Prostate gland (tissue), 2 donors: Measurements from ENCODE around the gene SPTB. TPM values are rescaled to one million over a fixed set of nuclear protein-coding genes. Genes with fewer than 3 reads are reported as not detected.

Experiments
- DNase-seq: peaks from one replicate; pipeline ENCODE4 v3.0.0-alpha.2; 2019; ENCODE audit warnings: low spot score
- H3K27ac ChIP-seq, 2 donors: fragments of 200-600 bp; sonication (generic); 2 replicates each; pipeline ENCODE4 v1.5.1; 2017 to 2019
- H3K27me3 ChIP-seq: fragments of 200-600 bp; sonication (generic); replicated peaks from 2 replicates; pipeline ENCODE4 v1.5.1; 2019; ENCODE audit not compliant: insufficient read depth
- H3K36me3 ChIP-seq, 2 donors: fragments of 200-600 bp; sonication (generic); 1 replicate in 1 of 2; 2 replicates in 1 of 2; pipeline versions ENCODE4 v1.5.1 to v1.8.1; 2017 to 2019
- H3K4me1 ChIP-seq: fragments of 200-600 bp; sonication (generic); replicated peaks from 2 replicates; pipeline ENCODE4 v1.5.1; 2019
- H3K4me3 ChIP-seq, 2 donors: fragments of 200-600 bp; sonication (generic); 2 replicates each; pipeline ENCODE4 v1.5.1; 2017 to 2019
- H3K9me3 ChIP-seq: fragments of 200-600 bp; sonication (generic); 2 replicates; pipeline ENCODE4 v1.5.1; 2017
- CTCF ChIP-seq, 4 experiments: fragments of 200-600 bp in 2 of 4; fragments of 450-650 bp in 2 of 4; sonication (generic) in 2 of 4; IDR thresholded peaks; 1 replicate in 3 of 4; 2 replicates in 1 of 4; pipeline ENCODE4 v1.5.1; 2016 to 2019; ENCODE audit warnings: antibody characterized with exemption in 4 of 4, mild to moderate bottlenecking in 2 of 4, moderate library complexity in 2 of 4
- POLR2A ChIP-seq: fragments of 450-650 bp; IDR thresholded peaks from one replicate; pipeline ENCODE4 v1.6.1; 2016; ENCODE audit warnings: antibody characterized with exemption, mild to moderate bottlenecking
- POLR2AphosphoS5 ChIP-seq: sonication (generic); formaldehyde crosslinking; IDR thresholded peaks from one replicate; pipeline ENCODE4 v1.6.1; 2017; ENCODE audit warnings: antibody characterized with exemption
- WGBS: methylation state at CpG from one replicate; pipeline ENCODE4 v1.1.5; 2018; 5-methylcytosine and 5-hydroxymethylcytosine counted together
- intact Hi-C: fragments of 100-400 bp; cut with DNase I; formaldehyde crosslinking; loops from one replicate; pipeline ENCODE4 v1.14.2; 2022
- total RNA-seq, 2 donors: library from RNA; depleted of rRNA; stranded (reverse); fragments of >200 nt; gene quantifications; one replicate each; pipeline ENCODE4 v1.1.0, GENCODE V29; 2016

The SPTB gene
- total RNA-seq, 2 donors from 2014 or later = 2.7 to 3.7 TPM

- no peaks in the 10 kb centered on the region for H3K36me3 ChIP-seq
- DNase-seq = no peak
- H3K27ac ChIP-seq = no peak overlapping the region
- intact Hi-C loops = no loop called here
- no peaks in the 10 kb centered on the region for H3K4me1 ChIP-seq
- no peak overlapping the region for H3K4me3 ChIP-seq
- H3K27me3 ChIP-seq = no peaks in the 10 kb centered on the region
- 8% methylated on average over 1 of the region's 1 CpG for WGBS
- no peaks in the 10 kb centered on the region for H3K9me3 ChIP-seq
- TF ChIP-seq POLR2A = no peak
Measured at GRCh38 chr14:64788706-64789105, 91.0 kb downstream of the SPTB start.

GRCh38 chr14:64787619-64788018 lies 92.1 kb downstream of the SPTB start:
- no peak for TF ChIP-seq CTCF (IDR thresholded peaks at IDR 0.05)
- no peak for TF ChIP-seq POLR2A
- no peak for TF ChIP-seq POLR2AphosphoS5
- Histone ChIP-seq H3K36me3 (no peaks in the 10 kb centered on the region), H3K27me3 (no peaks in the 10 kb centered on the region), H3K9me3 (no peaks in the 10 kb centered on the region), H3K4me1 (no peaks in the 10 kb centered on the region), H3K4me3 (no peak overlapping the region), H3K27ac (no peak overlapping the region)
- intact Hi-C loops = no loop called here
- WGBS = 96% methylated on average over 6 of the region's 6 CpGs
- no peak for DNase-seq

GRCh38 chr14:64786296-64787149 lies 93.2 kb downstream of the SPTB start:
- no peak for TF ChIP-seq CTCF (IDR thresholded peaks at IDR 0.05)
- no peak for TF ChIP-seq POLR2A
- TF ChIP-seq POLR2AphosphoS5 = no peak
- no peaks in the 10 kb centered on the region for H3K9me3 ChIP-seq
- H3K27me3 ChIP-seq = no peaks in the 10 kb centered on the region
- WGBS = 84% methylated on average over 23 of the region's 24 CpGs
- intact Hi-C loops = no loop called here
- H3K4me1 ChIP-seq = no peaks in the 10 kb centered on the region
- H3K4me3 ChIP-seq = no peak overlapping the region
- no peak for DNase-seq
- H3K27ac ChIP-seq = no peak overlapping the region
- no peaks in the 10 kb centered on the region for H3K36me3 ChIP-seq

GRCh38 chr14:64784006-64784405 lies 95.7 kb downstream of the SPTB start:
- Histone ChIP-seq H3K36me3 (no peaks in the 10 kb centered on the region), H3K27ac (no peak overlapping the region), H3K9me3 (no peaks in the 10 kb centered on the region), H3K4me1 (no peaks in the 10 kb centered on the region), H3K27me3 (no peaks in the 10 kb centered on the region), H3K4me3 (no peak overlapping the region)
- intact Hi-C loops = no loop called here
- no peak for TF ChIP-seq POLR2A
- TF ChIP-seq CTCF (IDR thresholded peaks at IDR 0.05) = no peak
- no peak for TF ChIP-seq POLR2AphosphoS5
- WGBS = 97% methylated on average over 9 of the region's 9 CpGs
- no peak for DNase-seq

GRCh38 chr14:64782196-64782595 lies 97.5 kb downstream of the SPTB start:
- Histone ChIP-seq H3K36me3 (no peaks in the 10 kb centered on the region), H3K9me3 (no peaks in the 10 kb centered on the region), H3K27me3 (no peaks in the 10 kb centered on the region), H3K4me1 (no peaks in the 10 kb centered on the region), H3K27ac (no peak overlapping the region), H3K4me3 (no peak overlapping the region)
- WGBS = 92% methylated on average over 11 of the region's 11 CpGs
- DNase-seq = no peak
- intact Hi-C loops = no loop called here
- TF ChIP-seq POLR2A = no peak
- TF ChIP-seq CTCF (IDR thresholded peaks at IDR 0.05) = no peak
- no peak for TF ChIP-seq POLR2AphosphoS5
